Vagina (tissue), 2 donors: ENCODE results near the gene SMOC2. TPM values are rescaled to one million over a fixed set of nuclear protein-coding genes. Genes with fewer than 3 reads are reported as not detected.

Experiments
- DNase-seq, 2 donors: peaks; one replicate each; pipeline ENCODE4 v3.0.0-alpha.2; 2017; ENCODE audit errors: extremely low spot score in 2 of 2
- H3K27ac ChIP-seq: fragments of 200-600 bp; sonication (generic); one replicate; pipeline ENCODE4 v1.5.1; 2019
- H3K27me3 ChIP-seq: fragments of 200-600 bp; sonication (generic); one replicate; pipeline ENCODE4 v1.5.1; 2019
- H3K36me3 ChIP-seq, 2 donors: fragments of 200-600 bp; sonication (generic); one replicate each; pipeline ENCODE4 v1.5.1; 2017 to 2019
- H3K4me1 ChIP-seq: fragments of 200-600 bp; sonication (generic); one replicate; pipeline ENCODE4 v1.5.1; 2019
- H3K4me3 ChIP-seq, 2 donors: fragments of 200-600 bp; sonication (generic); 1 replicate in 1 of 2; 2 replicates in 1 of 2; pipeline ENCODE4 v1.5.1; 2016 to 2019
- H3K9me3 ChIP-seq: fragments of 200-600 bp; sonication (generic); one replicate; pipeline ENCODE4 v1.5.1; 2019
- POLR2A ChIP-seq, 2 donors: fragments of 450-650 bp; IDR thresholded peaks; one replicate each; pipeline ENCODE4 v1.6.1; 2017; ENCODE audit warnings: antibody characterized with exemption in 2 of 2, mild to moderate bottlenecking in 2 of 2, moderate library complexity in 2 of 2
- POLR2AphosphoS5 ChIP-seq, 2 donors: sonication (generic); formaldehyde crosslinking; IDR thresholded peaks; one replicate each; pipeline ENCODE4 v1.9.0; 2017; ENCODE audit warnings: antibody characterized with exemption in 2 of 2, mild to moderate bottlenecking in 2 of 2, low read depth in 1 of 2; ENCODE audit not compliant: insufficient read depth in 1 of 2
- intact Hi-C: fragments of 100-400 bp; cut with DNase I; formaldehyde crosslinking; loops from one replicate; pipeline ENCODE4 v1.15.1; 2023
- total RNA-seq: library from RNA; depleted of rRNA; stranded (reverse); fragments of >200 nt; gene quantifications from one replicate; pipeline ENCODE4 v1.2.3, GENCODE V29; 2016
- TF ChIP-seq, protein P1 (sequence below), 3 experiments: fragments of 450-650 bp in 2 of 3; fragments of 200-600 bp in 1 of 3; sonication (generic) in 1 of 3; IDR thresholded peaks; one replicate each; pipeline ENCODE4 v1.5.1; 2017 to 2019; ENCODE audit warnings: antibody characterized with exemption in 3 of 3, mild to moderate bottlenecking in 2 of 3, moderate library complexity in 2 of 3

SMOC2 gene
- total RNA-seq, 1 donor from 2014 or later: 22.1 TPM

DNA sequence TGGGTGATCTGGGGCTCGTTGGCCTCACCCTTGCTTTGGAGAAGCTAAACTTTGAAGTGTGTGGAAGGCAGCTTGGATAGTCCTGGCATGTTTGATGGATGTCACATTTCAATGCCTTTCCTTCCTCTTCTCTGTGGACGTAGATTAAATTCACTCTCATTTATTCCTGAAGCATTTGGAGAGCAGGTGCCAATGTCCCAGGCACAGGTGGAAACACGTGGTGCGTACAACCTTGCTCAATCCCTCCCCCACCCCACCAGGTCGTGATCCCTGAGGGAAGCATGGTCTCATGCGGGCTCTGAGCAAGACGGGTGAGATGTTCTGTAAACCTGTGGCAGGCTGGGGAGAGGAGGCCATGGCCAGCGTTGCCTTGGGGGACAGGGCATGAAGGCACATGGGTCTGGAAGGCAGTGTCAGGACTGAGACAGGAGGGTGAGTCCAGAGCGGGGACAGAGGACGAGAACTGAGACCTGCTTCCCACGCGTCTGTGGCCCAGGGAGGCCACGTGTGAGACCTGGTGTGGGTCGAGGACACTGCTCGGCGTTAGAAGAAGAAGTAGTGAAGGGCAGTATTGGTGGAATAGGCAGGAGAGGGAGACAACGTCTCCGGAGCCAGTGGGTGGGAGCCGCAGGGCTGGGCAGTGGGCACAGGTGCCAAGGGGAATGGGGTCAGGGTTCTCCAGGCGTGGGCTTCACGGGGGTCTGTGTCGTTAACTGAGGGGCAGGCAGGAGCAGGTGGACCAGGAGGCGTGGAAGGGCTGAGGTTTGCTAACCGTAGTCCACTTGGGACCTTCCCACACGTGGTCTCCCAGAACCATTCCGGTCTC is 34.4 kb downstream of the SMOC2 start:
- no peak for DNase-seq
- no peaks in the 10 kb centered on the region for H3K36me3 ChIP-seq
- H3K27ac ChIP-seq: no peak overlapping the region
- H3K4me3 ChIP-seq: no peak overlapping the region
- H3K27me3 ChIP-seq: no peaks in the 10 kb centered on the region
- intact Hi-C loops: no loop called here
- TF ChIP-seq, protein P1, sequence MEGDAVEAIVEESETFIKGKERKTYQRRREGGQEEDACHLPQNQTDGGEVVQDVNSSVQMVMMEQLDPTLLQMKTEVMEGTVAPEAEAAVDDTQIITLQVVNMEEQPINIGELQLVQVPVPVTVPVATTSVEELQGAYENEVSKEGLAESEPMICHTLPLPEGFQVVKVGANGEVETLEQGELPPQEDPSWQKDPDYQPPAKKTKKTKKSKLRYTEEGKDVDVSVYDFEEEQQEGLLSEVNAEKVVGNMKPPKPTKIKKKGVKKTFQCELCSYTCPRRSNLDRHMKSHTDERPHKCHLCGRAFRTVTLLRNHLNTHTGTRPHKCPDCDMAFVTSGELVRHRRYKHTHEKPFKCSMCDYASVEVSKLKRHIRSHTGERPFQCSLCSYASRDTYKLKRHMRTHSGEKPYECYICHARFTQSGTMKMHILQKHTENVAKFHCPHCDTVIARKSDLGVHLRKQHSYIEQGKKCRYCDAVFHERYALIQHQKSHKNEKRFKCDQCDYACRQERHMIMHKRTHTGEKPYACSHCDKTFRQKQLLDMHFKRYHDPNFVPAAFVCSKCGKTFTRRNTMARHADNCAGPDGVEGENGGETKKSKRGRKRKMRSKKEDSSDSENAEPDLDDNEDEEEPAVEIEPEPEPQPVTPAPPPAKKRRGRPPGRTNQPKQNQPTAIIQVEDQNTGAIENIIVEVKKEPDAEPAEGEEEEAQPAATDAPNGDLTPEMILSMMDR (IDR thresholded peaks at IDR 0.05): no peak
- no peak for TF ChIP-seq POLR2A (IDR thresholded peaks at IDR 0.05)
- TF ChIP-seq POLR2AphosphoS5 (IDR thresholded peaks at IDR 0.05; ENCODE audit: insufficient read depth in 1 of 2, low read depth in 1 of 2): no peak
- H3K9me3 ChIP-seq: no peaks in the 10 kb centered on the region
- H3K4me1 ChIP-seq: no peaks in the 10 kb centered on the region

DNA sequence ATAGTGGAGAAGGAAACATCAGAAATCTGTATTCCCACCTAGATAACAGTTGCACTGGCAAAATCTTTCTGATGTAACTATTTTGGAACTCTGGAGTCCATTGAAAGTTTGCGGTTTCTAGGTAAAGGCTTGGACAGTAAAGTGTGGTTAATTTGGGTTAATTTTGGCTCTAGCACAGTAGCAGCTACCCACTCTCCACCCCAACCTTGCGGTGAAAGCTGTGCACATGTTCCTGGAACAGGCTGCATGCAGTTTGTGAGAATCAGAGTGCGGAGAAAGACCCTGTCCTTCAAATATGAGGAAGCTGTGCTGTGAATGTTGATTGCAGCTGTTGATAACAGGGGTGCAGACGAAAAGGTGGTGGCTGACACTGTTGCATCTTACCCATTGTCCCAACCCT is 38.4 kb downstream of the SMOC2 start:
- H3K27me3 ChIP-seq: no peaks in the 10 kb centered on the region
- TF ChIP-seq, protein P1 (IDR thresholded peaks at IDR 0.05): no peak
- no peak for TF ChIP-seq POLR2AphosphoS5 (IDR thresholded peaks at IDR 0.05; ENCODE audit: insufficient read depth in 1 of 2, low read depth in 1 of 2)
- TF ChIP-seq POLR2A (IDR thresholded peaks at IDR 0.05): no peak
- H3K4me3 ChIP-seq: no peak overlapping the region
- no peaks in the 10 kb centered on the region for H3K4me1 ChIP-seq
- intact Hi-C loops: no loop called here
- H3K36me3 ChIP-seq: no peaks in the 10 kb centered on the region
- H3K27ac ChIP-seq: no peak overlapping the region
- H3K9me3 ChIP-seq: no peaks in the 10 kb centered on the region
- DNase-seq: no peak

DNA sequence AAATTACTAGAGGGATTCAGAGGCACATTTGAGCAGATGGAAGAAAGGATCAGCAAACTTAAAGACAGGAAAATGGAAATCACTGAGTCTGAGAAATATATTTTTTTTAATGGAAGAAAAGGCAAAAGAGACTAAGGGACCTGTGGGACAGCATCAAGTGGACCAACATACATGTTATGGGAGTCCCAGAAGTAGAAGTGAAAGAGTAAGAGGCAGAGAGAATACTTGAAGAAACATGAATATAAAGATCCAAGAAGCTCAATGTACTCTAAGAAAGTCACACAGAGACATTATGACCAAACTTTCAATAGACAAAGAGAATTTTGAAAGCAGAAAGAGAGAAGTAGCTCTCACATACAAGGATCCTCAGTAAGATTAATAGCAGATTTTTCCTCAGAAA is 39.5 kb downstream of the SMOC2 start:
- no peaks in the 10 kb centered on the region for H3K9me3 ChIP-seq
- H3K4me1 ChIP-seq: no peaks in the 10 kb centered on the region
- no peak overlapping the region for H3K27ac ChIP-seq
- intact Hi-C loops: no loop called here
- no peak for DNase-seq
- TF ChIP-seq, protein P1 (IDR thresholded peaks at IDR 0.05): no peak
- TF ChIP-seq POLR2A (IDR thresholded peaks at IDR 0.05) (no peak), POLR2AphosphoS5 (IDR thresholded peaks at IDR 0.05; ENCODE audit: insufficient read depth in 1 of 2, low read depth in 1 of 2) (no peak)
- H3K27me3 ChIP-seq: no peaks in the 10 kb centered on the region
- no peaks in the 10 kb centered on the region for H3K36me3 ChIP-seq
- H3K4me3 ChIP-seq: no peak overlapping the region

DNA sequence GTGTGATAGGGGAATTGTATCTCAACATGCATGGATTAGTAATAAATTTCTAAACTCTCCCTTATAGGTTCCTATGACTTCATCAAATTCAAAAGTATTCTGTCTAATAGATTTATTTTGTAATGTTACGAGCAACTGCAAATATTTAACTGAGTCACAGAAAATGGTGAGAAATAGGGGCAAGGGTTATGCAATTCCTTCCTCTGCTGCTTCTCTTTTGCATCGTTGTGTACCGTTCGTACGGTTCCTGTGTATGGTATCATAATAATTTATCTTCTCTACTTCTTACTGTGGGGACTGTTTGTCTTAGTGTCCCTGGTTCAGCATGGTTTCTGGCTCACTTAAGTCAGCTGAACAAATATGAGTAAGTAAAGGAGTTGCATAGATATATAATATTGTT is 44.8 kb downstream of the SMOC2 start:
- H3K36me3 ChIP-seq: no peaks in the 10 kb centered on the region
- H3K27ac ChIP-seq: no peak overlapping the region
- TF ChIP-seq, protein P1 (IDR thresholded peaks at IDR 0.05): no peak
- TF ChIP-seq POLR2A (IDR thresholded peaks at IDR 0.05): no peak
- TF ChIP-seq POLR2AphosphoS5 (IDR thresholded peaks at IDR 0.05; ENCODE audit: insufficient read depth in 1 of 2, low read depth in 1 of 2): no peak
- no peak for DNase-seq
- H3K27me3 ChIP-seq: no peaks in the 10 kb centered on the region
- H3K4me1 ChIP-seq: no peaks in the 10 kb centered on the region
- intact Hi-C loops: no loop called here
- no peaks in the 10 kb centered on the region for H3K9me3 ChIP-seq
- no peak overlapping the region for H3K4me3 ChIP-seq

DNA sequence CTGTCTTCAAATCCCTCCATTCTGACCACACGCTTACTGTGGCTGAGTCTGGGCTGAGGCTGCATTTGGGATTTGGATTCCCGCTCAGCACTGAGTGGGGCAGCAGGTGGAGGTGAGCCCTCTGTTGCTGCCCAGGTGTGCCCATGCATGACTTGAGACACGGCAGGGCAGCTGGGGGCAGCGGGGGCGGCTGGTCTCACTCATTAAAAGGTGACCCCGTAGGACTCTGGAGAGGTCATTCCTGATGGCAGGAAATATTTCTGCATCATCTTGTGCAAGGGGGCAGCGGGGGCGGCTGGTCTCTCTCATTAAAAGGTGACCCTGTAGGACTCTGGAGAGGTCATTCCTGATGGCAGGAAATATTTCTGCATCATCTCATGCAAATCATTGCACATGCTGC is 49.8 kb downstream of the SMOC2 start:
- H3K27me3 ChIP-seq: no peaks in the 10 kb centered on the region
- intact Hi-C loops: no loop called here
- no peak overlapping the region for H3K4me3 ChIP-seq
- H3K27ac ChIP-seq: no peak overlapping the region
- TF ChIP-seq, protein P1 (IDR thresholded peaks at IDR 0.05): no peak
- TF ChIP-seq POLR2AphosphoS5 (IDR thresholded peaks at IDR 0.05; ENCODE audit: insufficient read depth in 1 of 2, low read depth in 1 of 2) (no peak), POLR2A (IDR thresholded peaks at IDR 0.05) (no peak)
- no peak for DNase-seq
- no peaks in the 10 kb centered on the region for H3K9me3 ChIP-seq
- no peaks in the 10 kb centered on the region for H3K36me3 ChIP-seq
- no peaks in the 10 kb centered on the region for H3K4me1 ChIP-seq
